Neutrophil (primary cell): ENCODE results near the gene CCDC40.

ENCODE experiments used
- H3K27ac ChIP-seq: fragments of 200-600 bp; sonication (generic); 2 replicates; pipeline ENCODE4 v1.5.1; 2016; ENCODE audit warnings: mild to moderate bottlenecking, moderate library complexity
- H3K27me3 ChIP-seq: fragments of 200-600 bp; sonication (generic); 2 replicates; pipeline ENCODE4 v1.6.0; 2016; ENCODE audit warnings: mild to moderate bottlenecking
- H3K36me3 ChIP-seq: fragments of 200-600 bp; sonication (generic); 2 replicates; pipeline ENCODE4 v1.5.1; 2017
- H3K4me1 ChIP-seq, 2 experiments: fragments of 200-600 bp in 1 of 2; sonication (generic) in 1 of 2; 1 replicate in 1 of 2; 2 replicates in 1 of 2; pipeline versions ENCODE4 v1.5.1 to v1.6.1; 2013 to 2016; ENCODE audit warnings: low read depth in 1 of 2, low read length in 1 of 2, mild to moderate bottlenecking in 1 of 2, moderate library complexity in 1 of 2; ENCODE audit not compliant: control insufficient read depth in 1 of 2, insufficient read depth in 1 of 2
- H3K4me3 ChIP-seq, 2 experiments: fragments of 200-600 bp in 1 of 2; sonication (generic) in 1 of 2; 1 replicate in 1 of 2; 2 replicates in 1 of 2; pipeline ENCODE4 v1.5.1; 2013 to 2016; ENCODE audit warnings: low read depth in 1 of 2, low read length in 1 of 2, mild to moderate bottlenecking in 1 of 2, moderate library complexity in 1 of 2
- H3K9me3 ChIP-seq: fragments of 200-600 bp; sonication (generic); 2 replicates; pipeline ENCODE4 v1.5.1; 2016
- CTCF ChIP-seq: fragments of 200-600 bp; sonication (generic); IDR thresholded peaks from 2 replicates; pipeline ENCODE4 v1.5.1; 2016; ENCODE audit warnings: antibody characterized with exemption

CCDC40 gene

DNA sequence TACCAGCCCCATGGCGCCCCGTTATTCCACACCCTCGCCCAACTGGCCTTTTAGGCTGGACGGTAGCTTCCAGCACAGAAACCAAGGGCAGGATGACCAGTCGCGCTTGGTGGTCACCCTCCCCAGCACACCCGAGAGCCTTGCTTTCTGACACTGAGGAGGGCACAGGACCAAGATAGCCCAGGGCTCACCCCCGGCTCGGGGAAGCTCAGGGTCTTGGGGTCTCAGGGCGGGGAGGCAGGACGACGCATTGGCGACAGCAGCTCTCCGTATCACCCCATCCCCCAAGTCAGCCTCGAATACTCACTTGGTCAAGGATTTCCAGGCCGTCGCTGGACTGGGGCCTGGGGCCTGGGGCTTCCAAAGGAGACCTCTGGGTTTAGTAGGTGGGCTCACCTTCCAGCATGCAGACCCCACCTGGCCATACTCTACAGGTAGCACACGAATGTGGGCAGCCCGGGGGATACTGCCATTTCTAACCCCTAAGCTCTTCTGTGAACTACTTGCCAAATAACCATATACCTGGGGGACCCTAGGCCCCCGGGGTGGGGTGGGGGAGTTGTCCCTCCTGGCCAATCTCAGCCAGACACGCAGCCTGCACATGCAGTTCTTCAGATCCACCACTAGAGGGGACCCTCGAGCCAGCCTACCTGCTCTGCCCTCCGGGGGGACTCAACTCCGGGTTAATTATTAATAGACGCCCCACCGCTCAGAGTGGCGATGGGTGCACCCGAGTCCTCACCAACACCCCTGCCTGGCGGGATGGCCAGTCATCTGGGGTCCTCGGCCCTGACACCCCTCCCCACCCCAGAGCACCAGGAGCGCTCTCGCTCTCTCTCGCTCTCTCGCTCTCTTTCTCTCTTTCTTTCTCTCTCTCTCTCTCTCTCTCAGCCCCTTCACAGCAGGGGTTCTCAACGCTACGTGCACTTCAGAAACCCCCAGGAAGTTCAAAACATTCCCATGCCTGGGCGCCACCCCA lies 30.8 kb upstream of the CCDC40 start:
- H3K9me3 ChIP-seq, result no peaks in the 10 kb centered on the region
- H3K27me3 ChIP-seq, result peaks cover 3% of the 10 kb centered on the region
- no peak overlapping the region for H3K4me3 ChIP-seq
- H3K4me1 ChIP-seq, result peaks cover 8% of the 10 kb centered on the region in 2 experiments
- H3K27ac ChIP-seq, result no peak overlapping the region
- peak; percentile 97 for TF ChIP-seq CTCF
- H3K36me3 ChIP-seq, result no peaks in the 10 kb centered on the region

GRCh38 chr17:80006339-80006720 lies 30.1 kb upstream of the CCDC40 start:
- TF ChIP-seq CTCF, result no peak
- H3K27ac ChIP-seq, result no peak overlapping the region
- no peaks in the 10 kb centered on the region for H3K36me3 ChIP-seq
- peaks cover 8% of the 10 kb centered on the region in 2 experiments for H3K4me1 ChIP-seq
- no peaks in the 10 kb centered on the region for H3K9me3 ChIP-seq
- H3K27me3 ChIP-seq, result peaks cover 3% of the 10 kb centered on the region
- H3K4me3 ChIP-seq, result no peak overlapping the region

DNA sequence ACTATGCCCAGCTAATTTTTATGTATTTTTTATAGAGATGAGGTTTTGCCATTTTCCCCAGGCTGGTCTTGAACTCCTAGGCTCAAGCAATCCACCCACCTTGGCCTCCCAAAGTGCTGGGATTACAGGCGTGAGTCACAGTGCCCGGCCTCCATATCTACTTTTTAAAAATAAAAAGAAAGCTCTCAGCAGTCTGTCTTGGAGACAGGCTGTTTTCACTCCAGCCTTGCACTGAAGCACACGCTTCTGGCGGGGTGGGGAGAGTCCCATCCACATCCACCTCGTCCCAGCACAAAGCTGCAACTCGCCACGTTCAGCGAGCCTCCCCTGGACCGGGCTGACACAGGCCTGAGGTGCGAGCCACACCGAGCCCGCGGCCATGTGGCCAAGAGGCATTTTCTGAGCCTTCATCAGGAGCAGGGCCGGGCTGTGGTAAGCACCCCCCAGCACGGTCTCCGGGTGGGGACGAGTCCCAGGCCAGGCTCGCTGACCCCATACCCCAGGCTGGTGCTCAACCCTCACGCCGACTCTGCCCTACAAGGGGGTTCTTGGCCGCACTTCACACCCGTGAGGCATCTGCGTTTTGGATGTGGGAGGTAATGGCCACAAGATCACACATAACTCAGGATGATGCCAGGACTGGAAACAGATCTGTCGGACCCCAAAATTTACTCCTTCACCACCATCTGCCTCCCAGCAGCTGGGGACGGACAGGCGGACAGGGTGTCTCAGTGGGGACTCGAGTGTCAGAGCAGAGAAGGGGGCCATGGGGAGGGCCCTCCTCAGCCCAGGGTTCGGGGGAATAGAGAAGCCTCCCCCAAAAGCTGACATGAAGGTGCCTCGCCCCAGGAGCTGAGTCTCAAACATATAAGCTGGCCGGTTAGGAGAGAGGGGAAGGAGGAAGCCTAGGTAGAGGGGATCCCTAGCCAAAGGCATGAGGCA lies 29.4 kb upstream of the CCDC40 start:
- H3K4me3 ChIP-seq, result no peak overlapping the region
- peaks cover 8% of the 10 kb centered on the region in 2 experiments for H3K4me1 ChIP-seq
- no peak for TF ChIP-seq CTCF
- no peak overlapping the region for H3K27ac ChIP-seq
- H3K27me3 ChIP-seq, result peaks cover 3% of the 10 kb centered on the region
- no peaks in the 10 kb centered on the region for H3K9me3 ChIP-seq
- no peaks in the 10 kb centered on the region for H3K36me3 ChIP-seq

GRCh38 chr17:80007939-80008338 lies 28.5 kb upstream of the CCDC40 start:
- H3K27me3 ChIP-seq, result peaks cover 3% of the 10 kb centered on the region
- H3K36me3 ChIP-seq, result no peaks in the 10 kb centered on the region
- H3K4me3 ChIP-seq, result no peak overlapping the region
- no peak for TF ChIP-seq CTCF
- H3K9me3 ChIP-seq, result no peaks in the 10 kb centered on the region
- no peak overlapping the region for H3K27ac ChIP-seq
- H3K4me1 ChIP-seq, result peaks cover 8% of the 10 kb centered on the region in 2 experiments

- no peaks in the 10 kb centered on the region for H3K36me3 ChIP-seq
- no peak overlapping the region for H3K27ac ChIP-seq
- TF ChIP-seq CTCF, result peak; percentile 94
- H3K9me3 ChIP-seq, result no peaks in the 10 kb centered on the region
- peaks cover 3% of the 10 kb centered on the region for H3K27me3 ChIP-seq
- H3K4me3 ChIP-seq, result no peak overlapping the region
- H3K4me1 ChIP-seq, result peaks cover 8% of the 10 kb centered on the region in 2 experiments
Observed at GRCh38 chr17:80008383-80008840, 28.0 kb upstream of the CCDC40 start.
